ENCODE results near the gene ADARB1.
"Not testable (repeated sequence)": the region's sequence is repeated elsewhere in the genome, so short reads cannot be mapped to it uniquely, and the experiment has no call there.

The ADARB1 gene

GRCh38 chr21:45145146-45145545 lies 70.8 kb downstream of the ADARB1 start:
- Histone ChIP-seq H3K9me3 (ENCODE audit: insufficient read depth, low read length, severe bottlenecking) (no peaks in the 10 kb centered on the region), H3K4me2 (ENCODE audit: insufficient read depth, low read length) (no peak overlapping the region), H3K4me3 (ENCODE audit: low read depth in 1 of 2, low read length in 2 of 2) (no peak overlapping the region), H3K79me2 (ENCODE audit: insufficient read depth, low read length) (no peaks in the 10 kb centered on the region), H3K27me3 (ENCODE audit: insufficient read depth, low read length, poor library complexity) (no peaks in the 10 kb centered on the region), H4K20me1 (ENCODE audit: insufficient read depth, low read length) (peaks cover 49% of the 10 kb centered on the region), H3K27ac (ENCODE audit: low read length) (no peak overlapping the region), H2AFZ (ENCODE audit: low read depth, low read length) (no peak overlapping the region), H3K36me3 (ENCODE audit: insufficient read depth, low read length) (peaks cover 6% of the 10 kb centered on the region; the same call in 1 of the 2 replicates), H3K9ac (ENCODE audit: low read depth, low read length) (no peak overlapping the region), H3K4me1 (ENCODE audit: insufficient read depth, low read length) (no peaks in the 10 kb centered on the region)
- DNase-seq (no peak), ATAC-seq (ENCODE audit: insufficient read depth, low read depth) (no peak)
- TF ChIP-seq EZH2 (IDR thresholded peaks at IDR 0.05; ENCODE audit: borderline replicate concordance, low read depth, low read length, severe bottlenecking) (no peak), CTCF (IDR thresholded peaks at IDR 0.05; ENCODE audit: borderline replicate concordance, extremely low read depth, low read length, poor library complexity, severe bottlenecking) (no peak)

DNA sequence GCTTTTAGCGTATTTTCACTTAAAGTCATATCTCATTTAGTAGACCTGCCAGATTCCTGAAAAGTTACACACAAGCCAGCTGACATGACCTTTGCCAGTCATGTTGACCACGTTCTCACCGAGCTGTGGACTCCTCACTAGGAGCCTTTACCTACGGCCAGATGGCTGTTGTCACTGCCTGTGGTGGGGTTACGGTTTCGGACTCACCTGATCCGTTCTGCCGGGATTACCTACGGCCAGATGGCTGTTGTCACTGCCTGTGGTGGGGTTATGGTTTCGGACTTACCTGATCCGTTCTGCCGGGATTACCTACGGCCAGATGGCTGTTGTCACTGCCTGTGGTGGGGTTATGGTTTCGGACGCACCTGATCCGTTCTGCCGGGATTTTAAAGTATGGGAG lies 71.5 kb downstream of the ADARB1 start:
- not testable (repeated sequence) for H3K9me3 ChIP-seq (ENCODE audit: insufficient read depth, low read length, severe bottlenecking); H3K79me2 ChIP-seq (ENCODE audit: insufficient read depth, low read length); H3K4me3 ChIP-seq (ENCODE audit: low read depth in 1 of 2, low read length in 2 of 2); H3K4me1 ChIP-seq (ENCODE audit: insufficient read depth, low read length); H3K36me3 ChIP-seq (ENCODE audit: insufficient read depth, low read length); DNase-seq; H3K27ac ChIP-seq (ENCODE audit: low read length); H3K27me3 ChIP-seq (ENCODE audit: insufficient read depth, low read length, poor library complexity); H3K9ac ChIP-seq (ENCODE audit: low read depth, low read length); H3K4me2 ChIP-seq (ENCODE audit: insufficient read depth, low read length); H2AFZ ChIP-seq (ENCODE audit: low read depth, low read length); ATAC-seq (ENCODE audit: insufficient read depth, low read depth)
- peaks cover 50% of the 10 kb centered on the region for H4K20me1 ChIP-seq (ENCODE audit: insufficient read depth, low read length)

DNA sequence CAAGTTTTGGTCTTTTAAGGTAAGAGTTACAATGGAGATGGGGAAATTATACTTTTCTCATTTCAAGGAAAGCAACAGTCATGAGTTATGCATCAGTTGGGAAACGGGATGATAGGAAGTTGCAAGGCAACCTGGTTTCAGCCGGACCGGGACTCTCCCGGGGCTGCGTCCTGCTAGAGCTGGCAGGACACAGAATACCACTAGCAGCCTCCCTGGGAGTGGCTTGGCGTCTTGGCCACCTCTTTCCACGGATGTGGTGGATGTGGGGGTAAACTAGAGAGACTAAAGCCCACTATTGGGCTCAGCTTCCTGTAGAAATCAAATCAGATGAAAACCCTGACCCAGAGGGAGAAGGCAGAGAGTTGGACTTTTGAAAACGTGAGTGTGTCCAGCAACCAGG lies 71.9 kb downstream of the ADARB1 start:
- no peak for DNase-seq
- H3K9ac ChIP-seq (ENCODE audit: low read depth, low read length) = no peak overlapping the region
- H3K4me2 ChIP-seq (ENCODE audit: insufficient read depth, low read length) = no peak overlapping the region
- peaks cover 55% of the 10 kb centered on the region for H4K20me1 ChIP-seq (ENCODE audit: insufficient read depth, low read length)
- no peak for ATAC-seq (ENCODE audit: insufficient read depth, low read depth)
- H3K4me3 ChIP-seq (ENCODE audit: low read depth in 1 of 2, low read length in 2 of 2) = no peak overlapping the region
- H2AFZ ChIP-seq (ENCODE audit: low read depth, low read length) = no peak overlapping the region
- TF ChIP-seq EZH2 (IDR thresholded peaks at IDR 0.05; ENCODE audit: borderline replicate concordance, low read depth, low read length, severe bottlenecking) (no peak), CTCF (IDR thresholded peaks at IDR 0.05; ENCODE audit: borderline replicate concordance, extremely low read depth, low read length, poor library complexity, severe bottlenecking) (no peak)
- peaks cover 6% of the 10 kb centered on the region; the same call in 1 of the 2 replicates for H3K36me3 ChIP-seq (ENCODE audit: insufficient read depth, low read length)
- H3K27me3 ChIP-seq (ENCODE audit: insufficient read depth, low read length, poor library complexity) = no peaks in the 10 kb centered on the region
- no peaks in the 10 kb centered on the region for H3K79me2 ChIP-seq (ENCODE audit: insufficient read depth, low read length)
- no peak overlapping the region for H3K27ac ChIP-seq (ENCODE audit: low read length)
- no peaks in the 10 kb centered on the region for H3K9me3 ChIP-seq (ENCODE audit: insufficient read depth, low read length, severe bottlenecking)
- peaks cover 9% of the 10 kb centered on the region for H3K4me1 ChIP-seq (ENCODE audit: insufficient read depth, low read length)

DNA sequence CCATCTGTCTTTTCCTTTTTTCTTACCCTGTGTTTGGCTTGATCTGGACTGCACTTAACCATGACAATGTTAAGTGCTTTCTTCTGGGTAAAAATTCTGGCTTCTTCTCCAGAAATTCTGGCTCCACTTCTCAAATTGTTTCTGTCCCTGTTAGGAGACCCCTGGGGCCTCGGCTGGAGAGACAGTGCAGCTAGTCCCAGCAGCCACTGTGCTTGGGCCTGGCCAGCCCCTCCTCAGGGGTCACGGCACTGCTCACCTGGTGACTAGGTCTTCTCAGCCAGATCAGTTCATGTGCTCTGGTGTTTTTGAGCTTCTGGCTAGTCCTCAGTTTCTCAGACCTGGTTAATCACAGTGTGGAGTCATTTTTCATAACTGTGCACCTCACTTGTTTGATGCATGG lies 72.4 kb downstream of the ADARB1 start:
- no peaks in the 10 kb centered on the region for H3K27me3 ChIP-seq (ENCODE audit: insufficient read depth, low read length, poor library complexity)
- H3K4me1 ChIP-seq (ENCODE audit: insufficient read depth, low read length) = peaks cover 14% of the 10 kb centered on the region
- H3K36me3 ChIP-seq (ENCODE audit: insufficient read depth, low read length) = peaks cover 6% of the 10 kb centered on the region; the same call in 1 of the 2 replicates
- TF ChIP-seq CTCF (IDR thresholded peaks at IDR 0.05; ENCODE audit: borderline replicate concordance, extremely low read depth, low read length, poor library complexity, severe bottlenecking) = no peak
- no peak for TF ChIP-seq EZH2 (IDR thresholded peaks at IDR 0.05; ENCODE audit: borderline replicate concordance, low read depth, low read length, severe bottlenecking)
- peaks cover 55% of the 10 kb centered on the region for H4K20me1 ChIP-seq (ENCODE audit: insufficient read depth, low read length)
- DNase-seq (no peak), ATAC-seq (ENCODE audit: insufficient read depth, low read depth) (no peak)
- no peak overlapping the region for H2AFZ ChIP-seq (ENCODE audit: low read depth, low read length)
- no peak overlapping the region for H3K27ac ChIP-seq (ENCODE audit: low read length)
- H3K9me3 ChIP-seq (ENCODE audit: insufficient read depth, low read length, severe bottlenecking) = no peaks in the 10 kb centered on the region
- no peak overlapping the region for H3K9ac ChIP-seq (ENCODE audit: low read depth, low read length)
- H3K4me2 ChIP-seq (ENCODE audit: insufficient read depth, low read length) = no peak overlapping the region
- H3K4me3 ChIP-seq (ENCODE audit: low read depth in 1 of 2, low read length in 2 of 2) = no peak overlapping the region
- no peaks in the 10 kb centered on the region for H3K79me2 ChIP-seq (ENCODE audit: insufficient read depth, low read length)
